ENCODE data around the gene CDCA7L. TPM values are rescaled to one million over a fixed set of nuclear protein-coding genes. Genes with fewer than 3 reads are reported as not detected.
A peak's percentile ranks its signal among the peaks of the same experiment; 100 is the strongest.

CDCA7L gene, protein sequence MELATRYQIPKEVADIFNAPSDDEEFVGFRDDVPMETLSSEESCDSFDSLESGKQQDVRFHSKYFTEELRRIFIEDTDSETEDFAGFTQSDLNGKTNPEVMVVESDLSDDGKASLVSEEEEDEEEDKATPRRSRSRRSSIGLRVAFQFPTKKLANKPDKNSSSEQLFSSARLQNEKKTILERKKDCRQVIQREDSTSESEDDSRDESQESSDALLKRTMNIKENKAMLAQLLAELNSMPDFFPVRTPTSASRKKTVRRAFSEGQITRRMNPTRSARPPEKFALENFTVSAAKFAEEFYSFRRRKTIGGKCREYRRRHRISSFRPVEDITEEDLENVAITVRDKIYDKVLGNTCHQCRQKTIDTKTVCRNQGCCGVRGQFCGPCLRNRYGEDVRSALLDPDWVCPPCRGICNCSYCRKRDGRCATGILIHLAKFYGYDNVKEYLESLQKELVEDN
- 41.0 TPM for total RNA-seq
- long read RNA-seq, transcript CDCA7L-202 (9 exons, 1,830 nt), result minor isoform, 50 of 164 reads
- long read RNA-seq, transcript CDCA7L-203 (10 exons, 3,066 nt), result major isoform, 57 of 164 reads
- long read RNA-seq, partial matches to known transcripts, result 8 of 164 reads
- long read RNA-seq, other reads (novel, unspliced or antisense), result 49 of 164 reads

DNA sequence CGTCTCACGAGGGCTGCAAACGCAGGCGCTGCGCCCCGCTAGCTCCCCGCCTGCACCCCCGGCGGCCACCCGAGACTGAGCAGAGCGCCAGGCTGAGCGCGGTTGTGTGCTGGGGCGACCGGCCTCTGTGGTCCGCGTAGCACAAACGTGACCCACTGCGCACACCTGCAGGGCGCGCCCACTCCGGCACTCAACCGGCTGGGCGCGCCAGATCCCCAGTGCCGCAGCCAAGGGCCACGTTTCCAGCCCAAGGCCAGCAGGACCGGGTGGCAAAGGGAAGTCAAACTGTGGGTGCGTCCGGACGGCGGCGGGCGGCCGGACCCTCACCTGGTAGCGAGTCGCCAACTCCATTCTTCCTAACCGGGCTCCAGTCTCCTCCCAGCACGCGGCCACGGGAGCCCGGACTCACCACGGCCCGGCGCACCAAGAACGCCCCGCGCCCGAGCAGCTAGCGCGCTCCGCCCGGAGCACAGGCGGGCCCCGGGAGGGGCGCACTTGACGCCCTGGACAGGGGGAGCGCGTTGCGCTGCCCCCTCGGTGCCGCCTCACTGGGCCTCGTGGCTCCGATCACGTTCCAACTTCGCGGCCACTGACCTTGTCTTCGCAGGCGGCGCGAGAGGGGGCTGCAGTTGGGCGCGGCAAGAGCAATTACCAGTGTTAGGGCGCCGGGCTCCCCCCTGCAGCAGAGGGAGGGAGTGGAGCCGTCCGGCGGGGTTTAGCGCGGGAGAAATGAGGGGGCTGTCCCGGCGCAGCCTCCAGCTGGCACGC is at the start of gene CDCA7L:
Gene CDCA7L, minus strand, starts transcription at position 446 of the 768 bp plus-strand sequence. Its CDS starts 95 bp downstream, at position 351.
- intact Hi-C loops (cut with micrococcal nuclease), result no loop called here
- Histone ChIP-seq H3K4me3 (peak within 1 kb of the TSS; percentile 79), H3K36me3 (no peaks in the 10 kb centered on the region), H3K27ac (replicated peaks) (peak within 1 kb of the TSS; percentile 88), H3K27me3 (ENCODE audit: low read depth) (peaks cover 8% of the 10 kb centered on the region), H3K4me1 (peaks cover 54% of the 10 kb centered on the region), H3K9me3 (replicated peaks) (no peaks in the 10 kb centered on the region)
- TF ChIP-seq, protein P1, sequence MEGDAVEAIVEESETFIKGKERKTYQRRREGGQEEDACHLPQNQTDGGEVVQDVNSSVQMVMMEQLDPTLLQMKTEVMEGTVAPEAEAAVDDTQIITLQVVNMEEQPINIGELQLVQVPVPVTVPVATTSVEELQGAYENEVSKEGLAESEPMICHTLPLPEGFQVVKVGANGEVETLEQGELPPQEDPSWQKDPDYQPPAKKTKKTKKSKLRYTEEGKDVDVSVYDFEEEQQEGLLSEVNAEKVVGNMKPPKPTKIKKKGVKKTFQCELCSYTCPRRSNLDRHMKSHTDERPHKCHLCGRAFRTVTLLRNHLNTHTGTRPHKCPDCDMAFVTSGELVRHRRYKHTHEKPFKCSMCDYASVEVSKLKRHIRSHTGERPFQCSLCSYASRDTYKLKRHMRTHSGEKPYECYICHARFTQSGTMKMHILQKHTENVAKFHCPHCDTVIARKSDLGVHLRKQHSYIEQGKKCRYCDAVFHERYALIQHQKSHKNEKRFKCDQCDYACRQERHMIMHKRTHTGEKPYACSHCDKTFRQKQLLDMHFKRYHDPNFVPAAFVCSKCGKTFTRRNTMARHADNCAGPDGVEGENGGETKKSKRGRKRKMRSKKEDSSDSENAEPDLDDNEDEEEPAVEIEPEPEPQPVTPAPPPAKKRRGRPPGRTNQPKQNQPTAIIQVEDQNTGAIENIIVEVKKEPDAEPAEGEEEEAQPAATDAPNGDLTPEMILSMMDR (IDR thresholded peaks at IDR 0.05; ENCODE audit: borderline replicate concordance), result no peak
- DNase-seq, result peak; percentile 83

DNA sequence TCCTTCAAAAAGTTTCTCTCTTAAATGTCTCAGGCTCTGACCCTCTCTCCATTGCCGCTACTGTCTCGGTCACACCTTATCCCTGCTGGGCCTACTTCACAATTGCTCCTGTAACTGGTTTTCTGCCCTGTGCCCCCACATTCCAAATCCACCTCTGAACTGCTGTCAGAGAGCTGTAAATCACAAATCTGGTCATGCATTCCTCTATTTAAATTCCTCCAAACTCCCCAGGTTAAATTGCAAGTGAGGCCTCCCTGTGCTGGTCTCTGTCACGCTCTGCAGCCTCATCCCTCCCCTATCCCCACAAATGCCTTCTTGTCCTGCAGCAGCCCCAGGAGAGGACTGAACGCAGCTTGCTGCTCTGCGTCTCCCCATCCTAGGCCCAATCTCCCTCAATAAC is 40.4 kb upstream of the CDCA7L start:
- intact Hi-C loops (cut with micrococcal nuclease), result no loop called here
- H3K9me3 ChIP-seq (replicated peaks), result no peaks in the 10 kb centered on the region
- no peaks in the 10 kb centered on the region for H3K36me3 ChIP-seq
- H3K4me1 ChIP-seq, result no peaks in the 10 kb centered on the region
- TF ChIP-seq, protein P1 (IDR thresholded peaks at IDR 0.05; ENCODE audit: borderline replicate concordance), result no peak
- no peak overlapping the region for H3K4me3 ChIP-seq
- no peaks in the 10 kb centered on the region for H3K27me3 ChIP-seq (ENCODE audit: low read depth)
- H3K27ac ChIP-seq (replicated peaks), result no peak overlapping the region
- DNase-seq, result no peak

DNA sequence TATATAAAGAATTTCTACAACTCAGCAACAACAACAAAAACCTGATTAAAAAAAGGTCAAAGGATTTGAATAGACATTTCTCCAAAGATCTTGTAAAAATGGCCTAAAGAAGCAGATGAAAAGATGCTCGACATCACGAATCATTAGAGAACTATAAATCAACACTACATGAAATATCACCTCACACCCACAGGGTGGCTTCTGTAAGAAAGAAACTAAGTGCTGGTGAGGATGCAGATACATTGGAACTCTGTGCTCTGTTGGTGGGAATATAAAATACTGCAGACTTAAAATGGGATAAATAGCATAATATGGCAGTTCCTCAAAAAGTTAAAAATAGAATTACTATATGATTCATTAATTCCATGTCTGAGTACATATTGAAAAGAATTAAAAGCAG is 38.3 kb upstream of the CDCA7L start:
- intact Hi-C loops (cut with micrococcal nuclease), result no loop called here
- H3K36me3 ChIP-seq, result no peaks in the 10 kb centered on the region
- H3K4me3 ChIP-seq, result no peak overlapping the region
- no peak overlapping the region for H3K27ac ChIP-seq (replicated peaks)
- H3K4me1 ChIP-seq, result no peaks in the 10 kb centered on the region
- H3K27me3 ChIP-seq (ENCODE audit: low read depth), result no peaks in the 10 kb centered on the region
- H3K9me3 ChIP-seq (replicated peaks), result no peaks in the 10 kb centered on the region
- DNase-seq, result no peak
- TF ChIP-seq, protein P1 (IDR thresholded peaks at IDR 0.05; ENCODE audit: borderline replicate concordance), result peak; percentile 17

DNA sequence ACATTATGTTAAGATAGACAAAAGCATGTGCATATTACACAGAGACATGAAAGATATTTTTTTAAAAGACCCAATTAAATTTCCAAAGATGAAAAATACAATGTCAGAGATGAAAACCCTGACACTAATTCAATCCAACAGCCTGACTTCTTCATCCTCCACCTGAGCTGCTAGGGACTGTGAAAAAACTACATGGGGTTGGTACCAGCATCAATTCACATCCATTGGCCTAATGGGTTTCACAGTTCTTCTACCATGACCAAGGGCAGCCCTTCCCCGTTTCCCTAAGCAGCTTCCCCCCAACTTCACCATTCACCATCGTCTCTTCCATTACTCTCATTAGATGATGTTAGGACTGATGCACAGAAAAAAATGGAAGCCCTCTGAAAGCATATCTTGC is 37.4 kb upstream of the CDCA7L start:
- no peaks in the 10 kb centered on the region for H3K9me3 ChIP-seq (replicated peaks)
- H3K4me3 ChIP-seq, result no peak overlapping the region
- no peaks in the 10 kb centered on the region for H3K27me3 ChIP-seq (ENCODE audit: low read depth)
- H3K4me1 ChIP-seq, result no peaks in the 10 kb centered on the region
- TF ChIP-seq, protein P1 (IDR thresholded peaks at IDR 0.05; ENCODE audit: borderline replicate concordance), result no peak
- no peak for DNase-seq
- no peaks in the 10 kb centered on the region for H3K36me3 ChIP-seq
- H3K27ac ChIP-seq (replicated peaks), result no peak overlapping the region
- intact Hi-C loops (cut with micrococcal nuclease), result no loop called here

DNA sequence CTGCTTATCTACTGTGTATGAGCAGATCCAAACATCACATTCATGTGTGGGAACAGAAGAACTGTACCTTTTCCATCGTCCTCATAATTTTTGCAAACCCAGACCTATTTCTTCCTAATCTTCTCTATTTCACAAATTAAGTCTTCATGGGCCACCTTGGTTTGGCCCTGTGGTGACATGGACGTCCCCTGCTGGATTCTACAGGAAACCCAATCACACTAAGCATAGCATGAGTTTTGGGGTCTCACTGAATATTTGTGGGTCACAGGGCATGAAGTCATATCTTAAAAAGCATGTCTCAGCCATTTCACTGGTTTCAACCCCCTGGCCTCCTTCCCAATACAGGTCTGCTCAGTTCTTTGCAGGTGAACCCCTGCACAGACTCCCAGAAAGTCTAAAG is 35.8 kb upstream of the CDCA7L start:
- Histone ChIP-seq H3K27me3 (ENCODE audit: low read depth) (no peaks in the 10 kb centered on the region), H3K4me3 (no peak overlapping the region), H3K36me3 (no peaks in the 10 kb centered on the region), H3K27ac (replicated peaks) (no peak overlapping the region), H3K4me1 (no peaks in the 10 kb centered on the region), H3K9me3 (replicated peaks) (no peaks in the 10 kb centered on the region)
- DNase-seq, result no peak
- TF ChIP-seq, protein P1 (IDR thresholded peaks at IDR 0.05; ENCODE audit: borderline replicate concordance), result no peak
- intact Hi-C loops (cut with micrococcal nuclease), result no loop called here
